ENCODE results near the gene GAB4. TPM values are rescaled to one million over a fixed set of nuclear protein-coding genes. Genes with fewer than 3 reads are reported as not detected.

GAB4 gene
- total and polyA plus RNA-seq, 7 experiments from 2014 or later = 0.22 to 0.61 TPM; not detected in 5

DNA sequence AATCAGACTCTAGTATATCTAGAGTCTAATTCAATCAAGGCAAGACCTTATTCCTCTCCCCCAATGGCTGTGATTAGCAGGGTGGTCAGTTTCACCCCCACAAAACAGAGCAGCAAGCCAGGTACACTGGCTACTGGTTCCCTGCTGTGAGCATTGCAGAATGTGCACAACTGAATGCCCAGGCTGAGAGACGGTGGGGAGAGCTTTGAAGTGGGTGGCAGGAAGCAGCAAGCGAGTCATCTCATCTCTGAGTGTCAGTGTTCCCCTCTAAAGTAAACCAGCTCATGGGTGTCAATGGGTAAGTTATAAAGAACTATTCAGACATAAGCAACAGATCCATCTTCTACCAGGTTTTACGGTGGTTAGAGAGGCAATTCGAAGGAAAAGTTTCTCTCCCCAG is 37.6 kb downstream of the GAB4 start:
- ATAC-seq (no peak), DNase-seq (peak in 2 of 9 donors; percentile 7 to 15)
- Histone ChIP-seq H3K4me3 (ENCODE audit: low read length) (no peak overlapping the region), H3K9me3 (ENCODE audit: control insufficient read depth in 2 of 3, low read length in 3 of 3) (no peaks in the 10 kb centered on the region), H3K36me3 (ENCODE audit: control insufficient read depth in 2 of 3, insufficient read depth in 3 of 3, low read length in 3 of 3) (no peaks in the 10 kb centered on the region), H3K27me3 (ENCODE audit: control insufficient read depth in 2 of 2, insufficient read depth in 2 of 2, low read length in 2 of 2) (no peaks in the 10 kb centered on the region), H3K27ac (ENCODE audit: low read depth, low read length) (no peak overlapping the region), H3K4me1 (ENCODE audit: control insufficient read depth in 2 of 2, insufficient read depth in 2 of 2, low read length in 2 of 2) (no peaks in the 10 kb centered on the region)
- intact Hi-C loops (cut with micrococcal nuclease) = no loop called here
- Mint-ChIP-seq H3K4me1 (peaks cover 5 to 13% (median 9%) of the 10 kb centered on the region in 7 donors), H3K27me3 (peaks cover 4 to 28% (median 23%) of the 10 kb centered on the region in 5 donors), H3K4me3 (no peak overlapping the region), H3K27ac (peak overlapping the region in 1 of 9 donors; percentile 52), H3K36me3 (no peaks in the 10 kb centered on the region), H3K9me3 (peaks cover 0 to 2% (median 0%) of the 10 kb centered on the region in 11 donors)
- POLR2A ChIA-PET = interaction anchor here (0.6 kb wide), 1 partner anchor 808 kb away, joined by 4 read pairs; no protein-coding TSS in a partner anchor
- CTCF ChIA-PET = no interaction called here

DNA sequence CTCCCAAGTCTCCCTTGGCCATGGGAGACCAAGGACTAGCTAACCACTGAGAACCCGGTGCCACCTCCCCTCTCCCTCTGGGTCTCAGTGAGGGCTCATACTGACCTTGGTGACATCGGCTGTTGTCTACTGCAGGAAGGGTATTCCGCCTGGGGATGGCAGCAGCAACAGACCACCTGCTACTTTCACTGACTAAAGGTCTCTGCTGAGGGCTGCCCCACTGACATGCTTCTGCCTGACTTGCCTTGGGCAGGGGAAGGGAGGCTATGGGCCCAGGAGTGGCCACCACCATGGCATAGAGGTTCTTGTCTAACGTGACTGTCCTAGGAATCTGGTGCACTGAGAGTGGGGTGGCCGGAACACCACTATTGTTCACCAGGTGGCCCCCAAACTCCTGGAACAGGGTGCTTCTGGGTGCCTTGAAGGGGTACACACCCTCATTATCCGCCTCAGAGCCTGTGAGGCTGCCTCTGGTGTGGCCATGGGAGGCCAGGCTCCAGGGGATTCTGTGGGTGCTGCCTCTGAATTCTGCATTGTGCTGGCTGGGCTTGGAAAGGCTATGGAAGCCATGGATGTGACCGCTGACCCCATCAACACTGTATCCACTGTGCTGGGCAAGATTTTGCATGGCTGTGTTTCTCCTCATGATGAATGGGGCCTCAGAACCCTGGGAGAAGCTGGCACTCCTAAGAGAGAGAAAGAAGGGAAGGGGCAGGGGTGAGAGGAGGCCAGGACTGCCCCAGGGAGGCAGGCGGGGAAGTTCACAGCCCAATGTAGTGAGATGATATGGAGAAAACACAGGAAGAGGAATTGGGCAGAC is 38.3 kb downstream of the GAB4 start:
- Mint-ChIP-seq H3K27me3 (peaks cover 4 to 28% (median 23%) of the 10 kb centered on the region in 5 donors), H3K4me3 (peak overlapping the region in 1 of 10 donors; percentile 35), H3K9me3 (peaks cover 0 to 2% (median 0%) of the 10 kb centered on the region in 11 donors), H3K27ac (peak overlapping the region in 2 of 9 donors; percentile 23 to 48), H3K36me3 (no peaks in the 10 kb centered on the region), H3K4me1 (peaks cover 5 to 13% (median 9%) of the 10 kb centered on the region in 7 donors)
- intact Hi-C loops (cut with micrococcal nuclease) = no loop called here
- H3K36me3 ChIP-seq (ENCODE audit: control insufficient read depth in 2 of 3, insufficient read depth in 3 of 3, low read length in 3 of 3) = no peaks in the 10 kb centered on the region
- H3K4me3 ChIP-seq (ENCODE audit: low read length) = no peak overlapping the region
- ChIA-PET CTCF (no interaction called here), POLR2A (no interaction called here)
- no peak for ATAC-seq
- no peak for DNase-seq
- no peak overlapping the region for H3K27ac ChIP-seq (ENCODE audit: low read depth, low read length)
- H3K27me3 ChIP-seq (ENCODE audit: control insufficient read depth in 2 of 2, insufficient read depth in 2 of 2, low read length in 2 of 2) = no peaks in the 10 kb centered on the region
- no peaks in the 10 kb centered on the region for H3K9me3 ChIP-seq (ENCODE audit: control insufficient read depth in 2 of 3, low read length in 3 of 3)
- H3K4me1 ChIP-seq (ENCODE audit: control insufficient read depth in 2 of 2, insufficient read depth in 2 of 2, low read length in 2 of 2) = no peaks in the 10 kb centered on the region

DNA sequence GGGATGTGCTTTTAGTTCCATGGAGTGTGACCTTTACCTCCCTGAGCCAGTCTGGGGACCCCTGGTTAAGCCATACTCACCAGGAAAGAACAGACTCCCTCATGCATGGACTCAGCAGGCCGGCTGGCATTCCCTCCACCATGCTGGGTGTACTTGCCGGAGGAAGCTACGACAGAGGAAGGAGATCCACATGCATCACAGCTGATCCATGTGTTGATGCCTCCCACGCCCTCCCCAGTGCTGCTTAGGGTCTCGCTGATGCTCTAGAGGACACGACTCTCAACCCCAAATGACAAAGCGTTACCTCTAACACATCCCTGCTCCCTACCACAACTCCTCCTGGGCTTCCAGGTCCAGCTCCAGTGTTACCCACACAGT is 39.8 kb downstream of the GAB4 start:
- Histone ChIP-seq H3K27me3 (ENCODE audit: control insufficient read depth in 2 of 2, insufficient read depth in 2 of 2, low read length in 2 of 2) (no peaks in the 10 kb centered on the region), H3K4me3 (ENCODE audit: low read length) (no peak overlapping the region), H3K27ac (ENCODE audit: low read depth, low read length) (no peak overlapping the region), H3K36me3 (ENCODE audit: control insufficient read depth in 2 of 3, insufficient read depth in 3 of 3, low read length in 3 of 3) (no peaks in the 10 kb centered on the region), H3K9me3 (ENCODE audit: control insufficient read depth in 2 of 3, low read length in 3 of 3) (no peaks in the 10 kb centered on the region), H3K4me1 (ENCODE audit: control insufficient read depth in 2 of 2, insufficient read depth in 2 of 2, low read length in 2 of 2) (no peaks in the 10 kb centered on the region)
- no peak for ATAC-seq
- CTCF ChIA-PET = no interaction called here
- Mint-ChIP-seq H3K27ac (no peak overlapping the region), H3K4me1 (peaks cover 5 to 13% (median 9%) of the 10 kb centered on the region in 7 donors), H3K27me3 (peaks cover 4 to 16% (median 16%) of the 10 kb centered on the region in 5 donors), H3K36me3 (no peaks in the 10 kb centered on the region), H3K9me3 (peaks cover 0 to 2% (median 0%) of the 10 kb centered on the region in 11 donors), H3K4me3 (no peak overlapping the region)
- DNase-seq = no peak
- POLR2A ChIA-PET = no interaction called here
- intact Hi-C loops (cut with micrococcal nuclease) = no loop called here

DNA sequence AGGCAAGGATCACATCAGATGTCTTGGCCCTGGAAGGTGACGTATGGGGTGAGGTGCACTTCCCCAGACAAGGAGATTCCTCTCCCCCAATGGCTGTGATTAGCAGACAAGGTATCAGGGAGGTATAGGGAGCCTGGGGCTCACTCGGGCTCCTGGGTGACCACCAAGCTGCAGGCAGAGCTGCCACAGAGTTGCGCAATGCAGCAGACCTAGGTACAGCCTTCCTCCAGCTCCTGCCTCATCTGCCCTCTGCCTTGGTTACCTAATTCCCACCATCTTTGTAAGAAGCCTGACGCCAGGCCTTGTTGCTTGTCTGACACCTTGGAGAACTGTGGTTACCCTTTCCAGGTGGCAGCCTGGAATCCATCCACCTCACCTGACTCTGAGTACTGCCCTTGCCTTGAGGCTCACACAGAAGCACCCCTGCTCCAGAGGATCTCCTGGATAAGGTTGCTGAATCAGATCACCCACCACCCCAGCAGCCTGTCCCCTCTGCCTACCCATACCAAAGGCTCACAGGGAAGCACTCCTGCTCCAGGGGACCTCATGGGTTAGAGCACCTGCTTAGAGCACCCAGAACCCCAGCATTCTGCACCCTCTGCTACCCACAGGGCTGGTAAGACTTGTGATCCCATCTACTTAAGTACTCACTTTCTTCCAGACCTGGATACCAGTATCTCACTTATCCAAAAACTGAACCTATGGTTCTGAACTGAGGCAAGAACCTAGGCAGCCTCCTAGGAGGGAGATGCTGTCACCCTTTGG is 40.4 kb downstream of the GAB4 start:
- H3K27me3 Mint-ChIP-seq = peaks cover 2 to 10% (median 10%) of the 10 kb centered on the region in 5 donors
- DNase-seq (no peak), ATAC-seq (no peak)
- Histone ChIP-seq H3K4me1 (ENCODE audit: control insufficient read depth in 2 of 2, insufficient read depth in 2 of 2, low read length in 2 of 2) (no peaks in the 10 kb centered on the region), H3K27ac (ENCODE audit: low read depth, low read length) (no peak overlapping the region), H3K9me3 (ENCODE audit: control insufficient read depth in 2 of 3, low read length in 3 of 3) (no peaks in the 10 kb centered on the region), H3K36me3 (ENCODE audit: control insufficient read depth in 2 of 3, insufficient read depth in 3 of 3, low read length in 3 of 3) (no peaks in the 10 kb centered on the region), H3K4me3 (ENCODE audit: low read length) (no peak overlapping the region), H3K27me3 (ENCODE audit: control insufficient read depth in 2 of 2, insufficient read depth in 2 of 2, low read length in 2 of 2) (no peaks in the 10 kb centered on the region)
- intact Hi-C loops (cut with micrococcal nuclease) = no loop called here
- POLR2A ChIA-PET = no interaction called here
- H3K9me3 Mint-ChIP-seq = peaks cover 0 to 2% (median 0%) of the 10 kb centered on the region in 11 donors
- no peaks in the 10 kb centered on the region for H3K36me3 Mint-ChIP-seq
- CTCF ChIA-PET = no interaction called here
- H3K27ac Mint-ChIP-seq = no peak overlapping the region
- H3K4me1 Mint-ChIP-seq = peaks cover 5 to 13% (median 9%) of the 10 kb centered on the region in 7 donors
- H3K4me3 Mint-ChIP-seq = no peak overlapping the region

DNA sequence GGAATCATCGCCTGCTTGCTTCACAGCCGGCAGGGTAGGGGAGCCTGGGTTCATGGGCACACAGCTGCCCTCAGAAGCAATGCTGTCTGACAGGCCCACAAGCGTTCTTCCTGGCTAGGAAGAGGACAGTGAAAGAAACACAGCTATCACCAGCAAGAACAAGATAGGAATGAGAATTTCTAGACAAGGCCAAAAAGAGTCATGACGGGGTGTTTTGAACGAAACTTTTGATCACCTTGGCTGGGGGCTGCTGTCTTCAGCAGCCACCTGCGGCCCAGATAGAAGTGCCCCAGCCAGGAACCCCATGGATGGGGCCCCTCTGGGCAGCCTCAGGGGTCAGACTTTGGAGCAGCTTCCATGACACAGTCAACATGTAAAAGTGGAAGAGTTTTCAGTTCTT is 41.8 kb downstream of the GAB4 start:
- Histone ChIP-seq H3K4me3 (ENCODE audit: low read length) (no peak overlapping the region), H3K4me1 (ENCODE audit: control insufficient read depth in 2 of 2, insufficient read depth in 2 of 2, low read length in 2 of 2) (no peaks in the 10 kb centered on the region), H3K27me3 (ENCODE audit: control insufficient read depth in 2 of 2, insufficient read depth in 2 of 2, low read length in 2 of 2) (no peaks in the 10 kb centered on the region), H3K27ac (ENCODE audit: low read depth, low read length) (no peak overlapping the region), H3K36me3 (ENCODE audit: control insufficient read depth in 2 of 3, insufficient read depth in 3 of 3, low read length in 3 of 3) (no peaks in the 10 kb centered on the region), H3K9me3 (ENCODE audit: control insufficient read depth in 2 of 3, low read length in 3 of 3) (no peaks in the 10 kb centered on the region)
- DNase-seq (no peak), ATAC-seq (no peak)
- H3K27ac Mint-ChIP-seq = no peak overlapping the region
- H3K27me3 Mint-ChIP-seq = no peaks in the 10 kb centered on the region
- CTCF ChIA-PET = no interaction called here
- H3K36me3 Mint-ChIP-seq = no peaks in the 10 kb centered on the region
- intact Hi-C loops (cut with micrococcal nuclease) = no loop called here
- no peak overlapping the region for H3K4me3 Mint-ChIP-seq
- H3K9me3 Mint-ChIP-seq = peaks cover 0 to 2% (median 0%) of the 10 kb centered on the region in 11 donors
- POLR2A ChIA-PET = no interaction called here
- H3K4me1 Mint-ChIP-seq = peaks cover 5 to 13% (median 9%) of the 10 kb centered on the region in 7 donors

DNA sequence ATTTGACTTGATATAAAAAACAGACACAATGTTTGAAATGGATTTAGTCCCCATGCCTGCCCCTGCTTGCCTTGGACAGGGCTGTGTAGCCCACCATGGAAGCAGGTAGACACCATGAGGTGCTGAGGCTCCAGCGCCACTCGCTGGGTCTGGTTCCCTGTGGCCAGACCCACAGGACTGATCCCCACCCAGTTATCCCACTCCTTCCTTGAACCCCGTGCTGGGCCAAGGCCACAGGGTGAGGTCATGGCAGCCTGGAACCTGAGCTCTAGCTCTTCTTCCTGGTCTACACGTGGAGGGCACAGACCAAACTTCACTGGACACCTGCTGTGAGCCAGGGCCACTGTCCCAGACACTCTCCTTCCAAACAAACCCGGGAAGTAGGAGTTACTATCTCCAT is 42.5 kb downstream of the GAB4 start:
- intact Hi-C loops (cut with micrococcal nuclease) = no loop called here
- H3K4me1 ChIP-seq (ENCODE audit: control insufficient read depth in 2 of 2, insufficient read depth in 2 of 2, low read length in 2 of 2) = no peaks in the 10 kb centered on the region
- no peak overlapping the region for H3K4me3 Mint-ChIP-seq
- peaks cover 0 to 2% (median 0%) of the 10 kb centered on the region in 11 donors for H3K9me3 Mint-ChIP-seq
- H3K36me3 ChIP-seq (ENCODE audit: control insufficient read depth in 2 of 3, insufficient read depth in 3 of 3, low read length in 3 of 3) = no peaks in the 10 kb centered on the region
- DNase-seq (no peak), ATAC-seq (no peak)
- ChIA-PET CTCF (interaction anchor here (1.1 kb wide), 1 partner anchor 51 kb away, joined by 3 read pairs; no protein-coding TSS in a partner anchor), POLR2A (no interaction called here)
- H3K27me3 ChIP-seq (ENCODE audit: control insufficient read depth in 2 of 2, insufficient read depth in 2 of 2, low read length in 2 of 2) = no peaks in the 10 kb centered on the region
- no peaks in the 10 kb centered on the region for H3K27me3 Mint-ChIP-seq
- peaks cover 3 to 9% (median 8%) of the 10 kb centered on the region in 7 donors for H3K4me1 Mint-ChIP-seq
- H3K9me3 ChIP-seq (ENCODE audit: control insufficient read depth in 2 of 3, low read length in 3 of 3) = no peaks in the 10 kb centered on the region
- H3K27ac Mint-ChIP-seq = no peak overlapping the region
- no peak overlapping the region for H3K27ac ChIP-seq (ENCODE audit: low read depth, low read length)
- no peak overlapping the region for H3K4me3 ChIP-seq (ENCODE audit: low read length)
- no peaks in the 10 kb centered on the region for H3K36me3 Mint-ChIP-seq

Data from naive thymus-derived CD4-positive, alpha-beta T cell (primary cell).